Ovary (tissue), 9 donors: ENCODE data around the gene MCCD1. TPM values are rescaled to one million over a fixed set of nuclear protein-coding genes. Genes with fewer than 3 reads are reported as not detected.

Experiments
- DNase-seq, 5 donors: peaks; one replicate each; pipeline ENCODE4 v3.0.0-alpha.2; 2019 to 2020
- H3K27ac ChIP-seq, 2 donors: fragments of 200-600 bp; one replicate each; pipeline versions ENCODE4 v1.5.1 to v1.8.0; 2019 to 2022
- H3K27me3 ChIP-seq: fragments of 200-600 bp; one replicate; pipeline ENCODE4 v1.8.0; 2022
- H3K36me3 ChIP-seq: fragments of 200-600 bp; sonication (generic); one replicate; pipeline ENCODE4 v1.5.1; 2019
- H3K4me1 ChIP-seq: one replicate; pipeline ENCODE4 v1.8.1; 2013; ENCODE audit warnings: mild to moderate bottlenecking, moderate library complexity; ENCODE audit not compliant: insufficient read depth
- H3K4me3 ChIP-seq: fragments of 200-600 bp; sonication (generic); one replicate; pipeline ENCODE4 v1.5.1; 2017
- H3K9me3 ChIP-seq, 2 donors: fragments of 200-600 bp in 1 of 2; sonication (generic) in 1 of 2; one replicate each; pipeline versions ENCODE4 v1.5.1 to v1.8.1; 2013 to 2019; ENCODE audit warnings: mild to moderate bottlenecking in 1 of 2, moderate library complexity in 1 of 2
- CTCF ChIP-seq, 3 donors: fragments of 450-650 bp in 2 of 3; fragments of 200-600 bp in 1 of 3; IDR thresholded peaks; one replicate each; pipeline versions ENCODE4 v1.5.1 to v1.8.0; 2016 to 2022; ENCODE audit warnings: antibody characterized with exemption in 3 of 3, mild to moderate bottlenecking in 1 of 3
- EP300 ChIP-seq: sonication (generic); formaldehyde crosslinking; IDR thresholded peaks from one replicate; pipeline ENCODE4 v1.6.1; 2017; ENCODE audit warnings: antibody characterized with exemption
- POLR2A ChIP-seq: fragments of 450-650 bp; IDR thresholded peaks from one replicate; pipeline ENCODE4 v1.6.1; 2017; ENCODE audit warnings: antibody characterized with exemption, mild to moderate bottlenecking, moderate library complexity
- WGBS, 3 donors: extraction: QIAGEN DNeasy Blood & Tissue Kit in 1 of 3; methylation state at CpG; one replicate each; pipeline versions ENCODE4 v1.1.5 to v1.1.7; 2013 to 2017; 5-methylcytosine and 5-hydroxymethylcytosine counted together
- intact Hi-C, 4 donors: fragments of 100-400 bp; cut with DNase I; formaldehyde crosslinking; loops; one replicate each; pipeline versions ENCODE4 v1.11.0 to v1.15.1; 2022 to 2023
- polyA plus RNA-seq, 2 donors: library from polyadenylated mRNA; stranded (reverse); fragments of 200-250 nt in 1 of 2; fragments of 350-450 nt in 1 of 2; fragmentation: Illumina TruSeq in 1 of 2; extraction: RNeasy Lipid Tissue Mini Kit (QIAGEN cat#74804) in 1 of 2; gene quantifications; one replicate each; pipeline ENCODE4 v1.2.3, GENCODE V29; 2013 to 2014
- total RNA-seq, 7 donors: library from RNA; depleted of rRNA in 2 of 7; stranded (reverse); fragments of >200 nt in 2 of 7; fragmentation: NEBNext Ultra II Directional in 3 of 7; extraction: Animal tissue kit (Norgen Biotek cat#: 25700) in 3 of 7; gene quantifications; one replicate each; pipeline versions ENCODE4 v1.1.0 to v1.2.4, GENCODE V29; 2016 to 2023
- donor health status: DM: no; HTN: no; CAD: no; lungs with moderate emphysema.
- donor health status: DM: no; HTN: no; CAD: no.
- donor health status: Bipolar disorder and iron deficiency.
- donor health status: DM: yes; HTN: yes; CAD: no.
- donor health status: DM: no; HTN: no; CAD: no.
- donor health status: DM: yes; HTN: yes; CAD: no.

Gene MCCD1
- total and polyA plus RNA-seq, 9 donors = not detected

GRCh38 chr6:31535538-31536324, 7.0 kb downstream of the MCCD1 start:
- DNase-seq = no peak
- Histone ChIP-seq H3K9me3 (no peaks in the 10 kb centered on the region), H3K27ac (no peak overlapping the region), H3K36me3 (no peaks in the 10 kb centered on the region), H3K4me3 (no peak overlapping the region), H3K4me1 (peaks cover 11% of the 10 kb centered on the region), H3K27me3 (no peaks in the 10 kb centered on the region)
- TF ChIP-seq CTCF (IDR thresholded peaks at IDR 0.05) (no peak), EP300 (no peak), POLR2A (no peak)
- 19 to 74% (median 27%) methylated on average over 2 of the region's 2 CpGs for WGBS, 3 donors
- intact Hi-C loops = no loop called here

GRCh38 chr6:31538805-31539400, 10.1 kb downstream of the MCCD1 start:
- H3K4me3 ChIP-seq = no peak overlapping the region
- intact Hi-C loops = no loop called here
- H3K36me3 ChIP-seq = no peaks in the 10 kb centered on the region
- DNase-seq = no peak
- H3K27ac ChIP-seq = no peak overlapping the region
- H3K9me3 ChIP-seq = no peaks in the 10 kb centered on the region
- no peaks in the 10 kb centered on the region for H3K27me3 ChIP-seq
- WGBS, 3 donors = 39 to 53% (median 44%) methylated on average over 6 of the region's 6 CpGs
- TF ChIP-seq POLR2A (no peak), EP300 (no peak), CTCF (IDR thresholded peaks at IDR 0.05) (no peak)
- H3K4me1 ChIP-seq = peaks cover 11% of the 10 kb centered on the region

GRCh38 chr6:31540640-31541039, 11.9 kb downstream of the MCCD1 start:
- Histone ChIP-seq H3K9me3 (no peaks in the 10 kb centered on the region), H3K4me3 (peak overlapping the region; percentile 63), H3K36me3 (no peaks in the 10 kb centered on the region), H3K4me1 (peaks cover 11% of the 10 kb centered on the region), H3K27me3 (no peaks in the 10 kb centered on the region), H3K27ac (peak overlapping the region; percentile 80 to 97)
- 4 to 7% (median 7%) methylated on average over 4 of the region's 4 CpGs for WGBS, 3 donors
- intact Hi-C loops = loop anchor here in 2 of 4 donors (10.0 kb wide), 2 partner anchors 74 to 294 kb away; partner anchors contain the start of gene AIF1 (in 1 of the 2)
- no peak for TF ChIP-seq POLR2A
- no peak for TF ChIP-seq EP300
- no peak for TF ChIP-seq CTCF (IDR thresholded peaks at IDR 0.05)
- no peak for DNase-seq

- no peaks in the 10 kb centered on the region for H3K27me3 ChIP-seq
- H3K9me3 ChIP-seq = no peaks in the 10 kb centered on the region
- H3K27ac ChIP-seq = peak overlapping the region; percentile 80 to 97
- no peak for TF ChIP-seq EP300
- no peak for TF ChIP-seq POLR2A
- no peak for TF ChIP-seq CTCF (IDR thresholded peaks at IDR 0.05)
- peaks cover 11% of the 10 kb centered on the region for H3K4me1 ChIP-seq
- intact Hi-C loops = loop anchor here in 2 of 4 donors (10.0 kb wide), 2 partner anchors 74 to 294 kb away; partner anchors contain the start of gene AIF1 (in 1 of the 2)
- 0% methylated on average over 21 of the region's 21 CpGs for WGBS, 3 donors
- DNase-seq = peak in 4 of 5 donors; percentile 36 to 62 (median 52)
- peak overlapping the region; percentile 63 for H3K4me3 ChIP-seq
- H3K36me3 ChIP-seq = no peaks in the 10 kb centered on the region
These were observed 12.4 kb downstream of the MCCD1 start for GRCh38 chr6:31541059-31541657.
